HepG2 (cell line): Measurements from ENCODE around the gene SLC16A3. TPM values are rescaled to one million over a fixed set of nuclear protein-coding genes. Genes with fewer than 3 reads are reported as not detected.
A peak's percentile ranks its signal among the peaks of the same experiment; 100 is the strongest.

Source experiments
- ATF7 ChIP-seq, 2 experiments: fragments of 450-650 bp in 1 of 2; sonication (generic) in 1 of 2; formaldehyde crosslinking in 1 of 2; IDR thresholded peaks; 2 replicates each; pipeline versions ENCODE4 v1.4.0 to v1.6.1; 2016 to 2020; ENCODE audit warnings: antibody characterized with exemption in 1 of 2, mild to moderate bottlenecking in 1 of 2, missing genetic modification reagents in 1 of 2
- CBX1 ChIP-seq: IDR thresholded peaks from one replicate; pipeline ENCODE4 v1.6.1; 2016; ENCODE audit warnings: antibody characterized with exemption, low read depth
- KDM5B ChIP-seq: sonication (generic); formaldehyde crosslinking; IDR thresholded peaks from 2 replicates; pipeline ENCODE4 v1.4.0; 2020; ENCODE audit warnings: missing genetic modification reagents, mild to moderate bottlenecking, borderline replicate concordance
- KLF13 ChIP-seq: sonication (generic); formaldehyde crosslinking; IDR thresholded peaks from 2 replicates; pipeline ENCODE4 v1.4.0; 2020; ENCODE audit warnings: mild to moderate bottlenecking, missing genetic modification reagents
- MTF2 ChIP-seq: sonication (generic); formaldehyde crosslinking; IDR thresholded peaks from 2 replicates; pipeline ENCODE4 v1.5.0; 2020; ENCODE audit warnings: missing genetic modification reagents, borderline replicate concordance
- POLR2AphosphoS2 ChIP-seq: IDR thresholded peaks from 2 replicates; pipeline ENCODE4 v1.6.1; 2011; ENCODE audit warnings: low read depth, low read length, improper control_type of control experiment
- TBX2 ChIP-seq: sonication (generic); formaldehyde crosslinking; IDR thresholded peaks from 2 replicates; pipeline ENCODE4 v1.5.0; 2020; ENCODE audit warnings: missing genetic modification reagents, mild to moderate bottlenecking, borderline replicate concordance
- TCF7 ChIP-seq: sonication (generic); IDR thresholded peaks from 2 replicates; pipeline ENCODE4 v1.6.1; 2016; ENCODE audit warnings: antibody characterized with exemption, low read depth
- ZNF101 ChIP-seq: sonication (generic); formaldehyde crosslinking; IDR thresholded peaks from 2 replicates; pipeline ENCODE4 v1.4.0; 2020; ENCODE audit warnings: mild to moderate bottlenecking, low read depth, missing genetic modification reagents, borderline replicate concordance
- ZNF343 ChIP-seq: sonication (generic); formaldehyde crosslinking; IDR thresholded peaks from 2 replicates; pipeline ENCODE4 v1.4.0; 2020; ENCODE audit warnings: mild to moderate bottlenecking, missing genetic modification reagents
- ZNF550 ChIP-seq: sonication (generic); formaldehyde crosslinking; IDR thresholded peaks from 2 replicates; pipeline ENCODE4 v1.4.0; 2020; ENCODE audit warnings: mild to moderate bottlenecking, missing genetic modification reagents, borderline replicate concordance
- ZNF607 ChIP-seq: sonication (generic); formaldehyde crosslinking; IDR thresholded peaks from 2 replicates; pipeline ENCODE4 v1.5.1; 2020; ENCODE audit warnings: missing genetic modification reagents, mild to moderate bottlenecking, borderline replicate concordance
- ZNF616 ChIP-seq: sonication (generic); formaldehyde crosslinking; IDR thresholded peaks from 2 replicates; pipeline ENCODE4 v1.5.0; 2020; ENCODE audit warnings: low read depth, mild to moderate bottlenecking, missing genetic modification reagents
- ZNF776 ChIP-seq: sonication (generic); formaldehyde crosslinking; IDR thresholded peaks from 2 replicates; pipeline ENCODE4 v1.4.0; 2020; ENCODE audit warnings: mild to moderate bottlenecking, missing genetic modification reagents
- ZZZ3 ChIP-seq: sonication (generic); formaldehyde crosslinking; IDR thresholded peaks from 2 replicates; pipeline ENCODE4 v1.4.0; 2020; ENCODE audit warnings: missing genetic modification reagents, mild to moderate bottlenecking, borderline replicate concordance
- polyA plus RNA-seq, 8 experiments: library from polyadenylated mRNA; depleted of rRNA in 3 of 8; stranded (reverse) in 7 of 8; unstranded in 1 of 8; fragments of >200 nt; fragmentation: Illumina TruSeq in 4 of 8; extraction: Trizol in 4 of 8; gene quantifications; 2 replicates each; pipeline versions ENCODE4 v1.2.1 to v1.2.3, GENCODE V29; 2011 to 2016; ENCODE audit warnings: low read depth in 4 of 8, missing spikeins in 1 of 8, mixed read lengths in 1 of 8; ENCODE audit not compliant: insufficient read depth in 1 of 8
- total RNA-seq, 5 experiments: library from RNA; depleted of rRNA; stranded (reverse); fragments of >200 nt; fragmentation: Illumina TruSeq; extraction: Trizol; gene quantifications; 2 replicates each; pipeline ENCODE4 v1.2.3, GENCODE V29; 2016; ENCODE audit warnings: low read depth in 1 of 5
- TF ChIP-seq, protein P1 (sequence below): sonication (generic); formaldehyde crosslinking; IDR thresholded peaks from 2 replicates; pipeline ENCODE4 v1.4.0; 2020; ENCODE audit warnings: missing genetic modification reagents
- TF ChIP-seq, protein P2 (sequence below): sonication (generic); formaldehyde crosslinking; IDR thresholded peaks from 2 replicates; pipeline ENCODE4 v1.5.1; 2020; ENCODE audit warnings: mild to moderate bottlenecking, moderate library complexity, missing genetic modification reagents
- TF ChIP-seq, protein P3 (sequence below): IDR thresholded peaks from 2 replicates; pipeline ENCODE4 v1.6.1; 2012; ENCODE audit warnings: inconsistent platforms
- TF ChIP-seq, protein P4 (sequence below): sonication (generic); formaldehyde crosslinking; IDR thresholded peaks from 2 replicates; pipeline ENCODE4 v1.4.0; 2020; ENCODE audit warnings: missing genetic modification reagents, borderline replicate concordance

Gene SLC16A3
- total and polyA plus RNA-seq, 2 of the 13 experiments (the other 11 are each of a cell fraction or from before 2014, with no cell fraction given), result 242 to 349 TPM

DNA sequence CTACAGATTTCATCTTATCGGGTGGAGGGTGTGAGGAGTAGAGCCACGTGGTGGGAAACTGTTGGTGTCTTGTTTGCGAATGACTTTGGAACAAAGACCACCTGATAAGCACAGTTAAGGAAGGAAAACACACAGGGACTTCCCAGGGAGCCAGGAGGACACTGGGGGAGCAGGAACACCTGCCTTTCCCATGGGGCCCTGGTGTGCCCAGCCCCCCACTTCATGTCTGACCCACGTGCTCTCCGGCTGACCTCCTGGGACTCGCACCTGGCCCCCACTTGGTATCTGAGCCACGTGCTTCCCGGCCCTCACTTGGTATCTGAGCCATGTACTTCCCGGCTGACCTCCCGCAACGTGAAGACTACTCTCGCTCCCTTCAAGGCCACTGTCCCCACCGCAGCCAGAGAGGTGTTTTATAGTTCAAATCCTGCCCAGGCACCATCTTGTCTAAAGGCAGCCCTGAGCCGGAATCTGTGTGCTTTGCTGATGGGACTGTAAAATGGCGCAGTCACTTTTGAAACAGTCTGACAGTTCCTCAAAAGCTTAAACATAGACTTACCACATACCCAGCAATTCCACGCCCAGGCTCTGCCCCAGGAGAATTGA lies 50.0 kb downstream of the SLC16A3 start (continued):
- TF ChIP-seq ZNF607 (CRISPR knock-in tag) (peak; percentile 54; the same call in 1 of the 2 replicates), TBX2 (peak; percentile 42; the same call in 1 of the 2 replicates), ZNF343 (CRISPR knock-in tag) (no peak), ZNF616 (CRISPR knock-in tag) (no peak), TCF7 (no peak), ZZZ3 (CRISPR knock-in tag) (0 out of 2 replicates have a peak, but pooled peaks have one; percentile 47), ATF7 (IDR thresholded peaks at IDR 0.05) (no peak), ATF7 (CRISPR knock-in tag; IDR thresholded peaks at IDR 0.05) (no peak), MTF2 (CRISPR knock-in tag) (no peak), KLF13 (CRISPR knock-in tag) (0 out of 2 replicates have a peak, but pooled peaks have one; percentile 56), ZNF550 (CRISPR knock-in tag) (no peak), POLR2AphosphoS2 (no peak), KDM5B (CRISPR knock-in tag) (peak; percentile 44; the same call in 1 of the 2 replicates), ZNF776 (no peak), ZNF101 (CRISPR knock-in tag) (no peak), CBX1 (no peak)
- TF ChIP-seq, protein P1, sequence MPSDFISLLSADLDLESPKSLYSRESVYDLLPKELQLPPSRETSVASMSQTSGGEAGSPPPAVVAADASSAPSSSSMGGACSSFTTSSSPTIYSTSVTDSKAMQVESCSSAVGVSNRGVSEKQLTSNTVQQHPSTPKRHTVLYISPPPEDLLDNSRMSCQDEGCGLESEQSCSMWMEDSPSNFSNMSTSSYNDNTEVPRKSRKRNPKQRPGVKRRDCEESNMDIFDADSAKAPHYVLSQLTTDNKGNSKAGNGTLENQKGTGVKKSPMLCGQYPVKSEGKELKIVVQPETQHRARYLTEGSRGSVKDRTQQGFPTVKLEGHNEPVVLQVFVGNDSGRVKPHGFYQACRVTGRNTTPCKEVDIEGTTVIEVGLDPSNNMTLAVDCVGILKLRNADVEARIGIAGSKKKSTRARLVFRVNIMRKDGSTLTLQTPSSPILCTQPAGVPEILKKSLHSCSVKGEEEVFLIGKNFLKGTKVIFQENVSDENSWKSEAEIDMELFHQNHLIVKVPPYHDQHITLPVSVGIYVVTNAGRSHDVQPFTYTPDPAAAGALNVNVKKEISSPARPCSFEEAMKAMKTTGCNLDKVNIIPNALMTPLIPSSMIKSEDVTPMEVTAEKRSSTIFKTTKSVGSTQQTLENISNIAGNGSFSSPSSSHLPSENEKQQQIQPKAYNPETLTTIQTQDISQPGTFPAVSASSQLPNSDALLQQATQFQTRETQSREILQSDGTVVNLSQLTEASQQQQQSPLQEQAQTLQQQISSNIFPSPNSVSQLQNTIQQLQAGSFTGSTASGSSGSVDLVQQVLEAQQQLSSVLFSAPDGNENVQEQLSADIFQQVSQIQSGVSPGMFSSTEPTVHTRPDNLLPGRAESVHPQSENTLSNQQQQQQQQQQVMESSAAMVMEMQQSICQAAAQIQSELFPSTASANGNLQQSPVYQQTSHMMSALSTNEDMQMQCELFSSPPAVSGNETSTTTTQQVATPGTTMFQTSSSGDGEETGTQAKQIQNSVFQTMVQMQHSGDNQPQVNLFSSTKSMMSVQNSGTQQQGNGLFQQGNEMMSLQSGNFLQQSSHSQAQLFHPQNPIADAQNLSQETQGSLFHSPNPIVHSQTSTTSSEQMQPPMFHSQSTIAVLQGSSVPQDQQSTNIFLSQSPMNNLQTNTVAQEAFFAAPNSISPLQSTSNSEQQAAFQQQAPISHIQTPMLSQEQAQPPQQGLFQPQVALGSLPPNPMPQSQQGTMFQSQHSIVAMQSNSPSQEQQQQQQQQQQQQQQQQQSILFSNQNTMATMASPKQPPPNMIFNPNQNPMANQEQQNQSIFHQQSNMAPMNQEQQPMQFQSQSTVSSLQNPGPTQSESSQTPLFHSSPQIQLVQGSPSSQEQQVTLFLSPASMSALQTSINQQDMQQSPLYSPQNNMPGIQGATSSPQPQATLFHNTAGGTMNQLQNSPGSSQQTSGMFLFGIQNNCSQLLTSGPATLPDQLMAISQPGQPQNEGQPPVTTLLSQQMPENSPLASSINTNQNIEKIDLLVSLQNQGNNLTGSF (CRISPR knock-in tag), result no peak
- TF ChIP-seq, protein P2, sequence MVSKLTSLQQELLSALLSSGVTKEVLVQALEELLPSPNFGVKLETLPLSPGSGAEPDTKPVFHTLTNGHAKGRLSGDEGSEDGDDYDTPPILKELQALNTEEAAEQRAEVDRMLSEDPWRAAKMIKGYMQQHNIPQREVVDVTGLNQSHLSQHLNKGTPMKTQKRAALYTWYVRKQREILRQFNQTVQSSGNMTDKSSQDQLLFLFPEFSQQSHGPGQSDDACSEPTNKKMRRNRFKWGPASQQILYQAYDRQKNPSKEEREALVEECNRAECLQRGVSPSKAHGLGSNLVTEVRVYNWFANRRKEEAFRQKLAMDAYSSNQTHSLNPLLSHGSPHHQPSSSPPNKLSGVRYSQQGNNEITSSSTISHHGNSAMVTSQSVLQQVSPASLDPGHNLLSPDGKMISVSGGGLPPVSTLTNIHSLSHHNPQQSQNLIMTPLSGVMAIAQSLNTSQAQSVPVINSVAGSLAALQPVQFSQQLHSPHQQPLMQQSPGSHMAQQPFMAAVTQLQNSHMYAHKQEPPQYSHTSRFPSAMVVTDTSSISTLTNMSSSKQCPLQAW (CRISPR knock-in tag), result 0 out of 2 replicates have a peak, but pooled peaks have one; percentile 24
- TF ChIP-seq, protein P3, sequence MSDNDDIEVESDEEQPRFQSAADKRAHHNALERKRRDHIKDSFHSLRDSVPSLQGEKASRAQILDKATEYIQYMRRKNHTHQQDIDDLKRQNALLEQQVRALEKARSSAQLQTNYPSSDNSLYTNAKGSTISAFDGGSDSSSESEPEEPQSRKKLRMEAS, result peak; percentile 89
- TF ChIP-seq, protein P4, sequence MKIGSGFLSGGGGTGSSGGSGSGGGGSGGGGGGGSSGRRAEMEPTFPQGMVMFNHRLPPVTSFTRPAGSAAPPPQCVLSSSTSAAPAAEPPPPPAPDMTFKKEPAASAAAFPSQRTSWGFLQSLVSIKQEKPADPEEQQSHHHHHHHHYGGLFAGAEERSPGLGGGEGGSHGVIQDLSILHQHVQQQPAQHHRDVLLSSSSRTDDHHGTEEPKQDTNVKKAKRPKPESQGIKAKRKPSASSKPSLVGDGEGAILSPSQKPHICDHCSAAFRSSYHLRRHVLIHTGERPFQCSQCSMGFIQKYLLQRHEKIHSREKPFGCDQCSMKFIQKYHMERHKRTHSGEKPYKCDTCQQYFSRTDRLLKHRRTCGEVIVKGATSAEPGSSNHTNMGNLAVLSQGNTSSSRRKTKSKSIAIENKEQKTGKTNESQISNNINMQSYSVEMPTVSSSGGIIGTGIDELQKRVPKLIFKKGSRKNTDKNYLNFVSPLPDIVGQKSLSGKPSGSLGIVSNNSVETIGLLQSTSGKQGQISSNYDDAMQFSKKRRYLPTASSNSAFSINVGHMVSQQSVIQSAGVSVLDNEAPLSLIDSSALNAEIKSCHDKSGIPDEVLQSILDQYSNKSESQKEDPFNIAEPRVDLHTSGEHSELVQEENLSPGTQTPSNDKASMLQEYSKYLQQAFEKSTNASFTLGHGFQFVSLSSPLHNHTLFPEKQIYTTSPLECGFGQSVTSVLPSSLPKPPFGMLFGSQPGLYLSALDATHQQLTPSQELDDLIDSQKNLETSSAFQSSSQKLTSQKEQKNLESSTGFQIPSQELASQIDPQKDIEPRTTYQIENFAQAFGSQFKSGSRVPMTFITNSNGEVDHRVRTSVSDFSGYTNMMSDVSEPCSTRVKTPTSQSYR, result peak; percentile 52; the same call in 1 of the 2 replicates
